CD1c-positive myeloid dendritic cell (primary cell): ENCODE data around the gene HMGN3.
"Not testable (repeated sequence)": the region's sequence is repeated elsewhere in the genome, so short reads cannot be mapped to it uniquely, and the experiment has no call there.

Source experiments
- DNase-seq: peaks from one replicate; pipeline ENCODE4 v3.0.0-alpha.2; 2016; ENCODE audit errors: extremely low spot score

HMGN3 gene

DNA sequence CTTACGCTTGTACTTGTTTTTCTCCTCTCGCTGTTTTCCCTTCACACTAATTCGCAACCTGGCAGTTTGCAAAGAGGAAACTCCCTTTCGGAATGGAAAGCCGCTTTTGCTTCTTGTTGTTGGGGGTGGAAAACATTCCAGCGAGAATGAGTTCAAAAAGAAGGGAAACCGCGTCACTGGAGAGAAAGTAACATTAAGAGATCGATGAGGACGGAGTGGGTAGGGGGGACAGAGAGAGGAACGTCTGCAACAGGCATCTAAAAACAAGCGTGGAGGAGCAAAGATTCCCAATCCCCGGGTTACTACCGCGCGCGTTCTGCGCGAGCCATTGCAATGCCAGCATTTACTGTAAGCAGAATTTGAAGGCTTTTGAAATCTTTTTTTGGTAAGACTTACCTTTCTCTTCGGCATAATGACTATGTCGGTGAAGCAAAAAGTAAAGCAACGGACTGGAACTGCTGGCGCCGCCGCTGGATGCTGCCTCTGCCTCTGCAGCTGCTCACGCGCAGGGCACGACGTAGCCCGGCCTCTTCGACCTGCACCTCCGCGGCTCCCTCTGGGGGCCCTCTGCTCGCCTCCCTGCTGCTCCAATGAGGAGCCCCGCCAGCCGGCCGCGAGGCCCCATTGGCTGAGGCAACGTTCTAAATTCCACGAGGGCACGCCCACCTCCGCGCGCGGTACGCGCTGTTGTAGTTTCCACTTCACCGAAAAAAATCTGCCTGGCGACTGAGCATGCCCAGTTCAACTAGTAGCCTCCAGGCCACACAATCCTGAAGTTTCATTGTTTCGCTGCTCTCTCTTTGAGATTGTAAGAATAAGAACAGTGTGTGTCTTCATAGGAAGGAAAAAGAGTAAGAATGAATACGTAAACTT is at the start of gene HMGN3:
HMGN3 (minus strand) TSS at position 533 of the 873 bp plus-strand sequence.
- DNase-seq, result peak; percentile 96

DNA sequence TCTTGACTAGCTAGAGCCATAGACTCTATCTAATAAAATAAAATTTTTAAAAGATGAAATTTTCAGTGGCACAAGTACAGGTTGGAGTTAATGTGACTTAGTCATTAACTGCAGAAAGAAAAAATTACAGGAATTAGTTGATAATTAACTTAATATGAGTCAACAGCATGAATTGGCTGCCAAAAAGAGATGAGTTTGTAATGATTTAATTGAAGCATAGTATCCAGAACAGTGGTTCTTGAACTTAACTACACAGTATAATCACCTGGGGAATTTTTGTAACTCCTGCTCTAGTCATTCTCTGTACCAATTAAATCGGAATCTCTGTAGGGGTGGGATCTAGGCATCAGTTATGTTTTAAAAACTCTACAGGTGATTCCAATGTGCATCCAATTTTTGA is 46.3 kb upstream of the HMGN3 start:
- no peak for DNase-seq

DNA sequence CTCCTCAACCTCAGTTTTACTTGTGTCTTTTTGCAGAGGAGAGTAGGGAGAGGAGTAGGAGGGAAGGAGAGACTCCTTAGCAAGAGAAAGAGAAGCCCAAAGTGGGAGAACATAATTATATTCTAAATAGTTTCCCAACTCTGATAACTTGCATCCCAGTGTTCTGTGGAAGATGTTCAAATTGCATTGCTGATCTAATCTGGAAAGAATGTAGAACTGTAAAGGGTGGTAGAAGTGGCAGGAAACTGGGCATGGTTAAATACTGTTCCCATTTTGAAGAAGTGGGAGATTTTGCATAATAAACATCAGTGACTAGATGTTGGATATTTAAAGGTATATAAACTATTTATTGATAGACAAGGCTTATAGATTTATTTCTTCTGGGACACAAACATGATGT is 42.6 kb upstream of the HMGN3 start:
- no peak for DNase-seq

DNA sequence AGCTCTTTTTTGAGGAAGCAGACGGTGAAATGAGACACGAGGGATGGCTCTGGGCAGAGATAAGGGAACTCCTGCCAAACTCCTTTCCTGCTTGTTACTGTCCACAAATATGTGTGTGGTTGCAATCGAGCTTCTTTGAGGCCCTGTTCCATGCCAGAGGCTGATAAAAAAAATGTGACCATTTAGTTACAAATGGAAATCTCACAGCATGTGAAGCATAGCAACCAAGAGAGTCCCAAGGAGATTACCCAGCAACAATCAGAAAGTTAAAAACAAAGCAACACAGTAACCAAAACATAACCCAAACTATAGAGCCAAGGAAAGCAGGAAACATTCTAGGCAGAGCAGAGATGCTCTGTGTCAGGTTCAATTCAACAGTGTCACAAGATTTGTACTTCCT is 35.4 kb upstream of the HMGN3 start:
- DNase-seq, result no peak

DNA sequence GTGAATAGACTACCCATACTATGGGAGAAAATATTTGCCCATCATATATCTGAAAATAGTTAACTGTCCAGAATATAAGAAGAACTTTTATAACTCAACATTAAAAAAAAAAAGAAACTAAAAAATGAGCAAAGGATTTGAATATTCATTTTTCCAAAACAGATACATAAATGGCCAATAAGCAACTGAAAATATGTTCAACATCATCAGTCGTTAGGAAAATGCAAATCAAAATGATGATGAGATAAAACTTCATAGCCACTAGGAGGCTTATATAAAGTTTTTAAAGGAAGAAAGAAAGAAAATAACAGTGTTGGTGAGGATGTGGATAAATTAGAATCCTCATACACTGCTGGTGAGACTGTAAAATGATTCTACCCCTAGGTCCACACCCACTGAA is 32.6 kb upstream of the HMGN3 start:
- no peak for DNase-seq

DNA sequence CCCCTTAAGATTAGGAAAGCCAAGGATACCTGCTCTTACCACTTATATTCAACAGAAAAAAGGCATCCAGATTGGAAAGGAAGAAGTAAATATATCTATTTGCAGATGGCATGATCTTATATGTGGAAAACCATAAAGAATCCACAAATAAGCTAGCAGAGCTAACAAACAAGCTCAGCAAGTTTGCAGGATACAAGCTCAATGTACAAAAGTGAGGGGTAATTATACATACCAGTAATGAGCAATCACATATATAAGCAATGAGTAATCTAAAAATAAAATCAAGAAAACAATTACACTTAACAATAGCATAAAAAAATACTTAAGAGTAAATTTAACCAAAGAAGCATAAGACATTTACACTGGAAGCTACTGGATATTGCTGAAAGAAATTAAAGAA is 31.6 kb upstream of the HMGN3 start:
- DNase-seq, result no peak

DNA sequence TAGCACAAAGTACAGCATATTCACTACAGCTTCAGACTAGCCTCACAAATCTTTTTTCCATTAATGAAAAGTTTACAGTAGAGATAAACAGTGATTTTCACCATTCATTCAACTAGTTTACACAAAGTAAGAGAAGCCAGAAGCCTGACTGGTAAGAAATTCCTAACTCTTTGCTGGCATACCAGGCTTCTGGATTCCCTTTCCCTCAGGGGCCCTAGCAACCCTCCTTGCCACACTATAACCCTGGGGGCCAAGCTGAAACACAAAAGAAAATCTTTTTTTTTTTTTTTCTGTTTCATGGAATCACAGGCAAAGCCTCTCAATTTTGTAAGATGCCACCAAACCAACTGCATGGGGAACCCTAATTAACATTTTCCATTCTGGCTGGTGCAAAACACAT is 28.9 kb upstream of the HMGN3 start:
- no peak for DNase-seq

DNA sequence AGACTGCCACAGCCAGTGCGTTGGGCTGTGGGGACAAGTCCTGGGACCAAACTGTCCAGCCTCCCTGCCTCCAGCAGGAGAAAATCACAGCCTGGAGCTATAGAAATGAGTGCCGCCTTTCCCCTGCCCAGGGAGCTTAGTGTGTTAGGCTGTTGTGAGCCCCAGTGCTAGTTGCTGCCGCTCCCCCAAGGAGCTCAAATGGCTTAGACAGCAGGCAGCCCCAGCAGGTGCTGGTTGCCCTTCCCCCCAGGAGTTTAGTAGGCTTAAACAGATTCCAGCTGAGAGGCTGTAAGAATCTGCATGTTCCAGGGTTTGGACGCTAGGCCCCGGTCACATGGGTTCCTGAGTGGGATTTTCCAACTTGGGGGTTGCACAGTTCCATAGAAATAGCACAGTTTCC is 27.2 kb upstream of the HMGN3 start:
- DNase-seq, result no peak

DNA sequence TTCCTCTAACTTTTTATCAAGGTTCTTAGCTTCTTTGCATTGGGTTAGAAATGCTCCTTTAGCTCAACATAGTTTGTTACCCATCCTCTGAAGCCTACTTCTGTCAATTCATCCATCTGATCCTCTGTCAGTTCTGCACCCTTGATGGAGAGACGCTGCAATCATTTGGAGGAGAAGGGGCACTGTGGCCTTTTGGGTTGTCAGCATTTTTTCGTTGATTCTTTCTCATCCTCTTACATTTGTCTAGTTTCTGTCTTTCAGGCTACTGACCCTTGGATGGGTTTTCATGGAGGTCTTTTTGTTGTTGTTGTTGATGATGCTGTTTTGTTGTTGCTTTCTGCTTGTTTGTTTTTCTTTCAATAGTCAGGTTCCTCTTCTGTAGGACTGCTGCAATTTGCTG is 26.3 kb upstream of the HMGN3 start:
- no peak for DNase-seq

DNA sequence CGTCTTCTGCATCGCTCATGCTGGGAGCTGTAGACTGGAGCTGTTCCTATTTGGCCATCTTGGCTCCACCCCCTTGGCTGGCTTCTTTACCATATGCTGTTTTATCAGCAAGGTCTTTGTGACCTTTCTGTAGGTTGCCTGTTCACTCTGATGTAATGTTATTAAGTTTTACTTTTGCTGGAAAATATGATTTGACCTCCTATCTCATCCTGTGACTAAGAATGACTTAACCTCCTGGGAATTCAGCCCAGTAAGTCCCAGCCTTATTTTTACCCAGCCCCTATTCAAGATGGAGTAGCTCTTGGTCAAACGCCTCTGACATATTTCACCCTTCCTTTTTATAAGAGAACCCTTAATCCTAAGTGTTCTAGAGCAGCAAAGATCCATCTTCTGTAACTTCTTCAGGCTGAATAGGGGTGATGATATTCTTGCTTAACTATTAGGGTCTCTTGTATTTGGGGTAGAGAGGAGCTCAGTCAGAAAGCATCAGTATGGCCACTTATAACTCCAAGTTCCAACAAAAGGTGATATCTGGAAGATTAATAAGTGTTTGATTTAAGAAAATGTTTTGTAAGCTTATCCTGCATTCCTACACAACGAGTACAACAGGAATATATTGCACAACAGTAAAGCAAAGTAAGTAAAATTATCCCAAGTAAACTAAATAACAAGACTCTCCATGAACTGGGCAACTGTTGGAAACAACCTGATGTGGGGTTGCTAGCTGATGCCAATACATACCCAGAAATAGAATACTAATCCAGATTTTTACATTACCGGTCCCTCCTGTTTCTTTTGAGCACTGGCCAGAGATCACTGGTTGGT is 23.1 kb upstream of the HMGN3 start:
- no peak for DNase-seq

DNA sequence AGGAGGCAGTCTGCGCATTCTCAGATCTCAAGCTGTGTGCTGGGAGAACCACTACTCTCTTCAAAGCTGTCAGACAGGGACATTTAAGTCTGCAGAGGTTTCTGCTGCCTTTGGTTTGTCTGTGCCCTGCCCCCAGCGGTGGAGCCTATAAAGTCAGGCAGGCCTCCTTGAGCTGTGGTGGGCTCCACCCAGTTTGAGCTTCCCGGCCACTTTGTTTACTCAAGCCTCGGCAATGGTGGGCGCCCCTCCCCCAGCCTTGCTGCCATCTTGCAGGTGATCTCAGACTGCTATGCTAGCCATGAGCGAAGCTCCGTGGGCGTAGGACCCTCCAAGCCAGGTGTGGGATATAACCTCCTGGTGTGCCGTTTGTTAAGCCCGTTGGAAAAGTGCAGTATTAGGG is 22.3 kb upstream of the HMGN3 start:
- not testable (repeated sequence) for DNase-seq

DNA sequence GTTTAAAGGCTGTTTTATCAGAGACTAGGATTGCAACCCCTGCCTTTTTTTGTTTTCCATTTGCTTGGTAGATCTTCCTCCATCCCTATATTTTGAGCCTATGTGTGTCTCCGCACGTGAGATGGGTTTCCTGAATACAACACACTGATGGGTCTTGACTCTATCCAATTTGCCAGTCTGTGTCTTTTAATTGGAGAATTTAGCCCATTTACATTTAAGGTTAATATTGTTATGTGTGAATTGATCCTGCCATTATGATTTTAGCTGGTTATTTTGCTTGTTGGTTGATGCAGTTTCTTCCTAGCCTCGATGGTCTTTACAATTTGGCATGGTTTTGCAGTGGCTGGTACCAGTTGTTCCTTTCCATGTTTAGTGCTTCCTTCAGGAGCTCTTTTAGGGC is 20.6 kb upstream of the HMGN3 start:
- not testable (repeated sequence) for DNase-seq

DNA sequence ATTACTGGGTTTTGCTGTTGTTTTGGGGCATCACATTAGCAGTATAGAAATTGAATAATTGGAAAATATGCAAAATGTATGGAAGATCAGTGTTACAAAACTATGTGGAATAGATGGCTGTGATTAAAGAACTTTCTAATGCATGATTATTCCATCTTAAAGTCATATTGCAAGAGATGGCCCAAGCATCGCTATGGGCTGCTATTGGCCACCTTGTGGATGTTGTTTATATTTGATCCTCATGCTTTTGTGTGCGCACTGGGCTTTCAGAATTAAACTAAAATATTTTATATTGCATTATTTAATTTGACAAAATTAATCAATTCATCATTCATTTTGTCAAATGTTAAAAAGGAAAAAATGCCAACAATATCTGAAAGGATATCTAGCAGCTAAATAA is 16.1 kb upstream of the HMGN3 start:
- DNase-seq, result no peak

DNA sequence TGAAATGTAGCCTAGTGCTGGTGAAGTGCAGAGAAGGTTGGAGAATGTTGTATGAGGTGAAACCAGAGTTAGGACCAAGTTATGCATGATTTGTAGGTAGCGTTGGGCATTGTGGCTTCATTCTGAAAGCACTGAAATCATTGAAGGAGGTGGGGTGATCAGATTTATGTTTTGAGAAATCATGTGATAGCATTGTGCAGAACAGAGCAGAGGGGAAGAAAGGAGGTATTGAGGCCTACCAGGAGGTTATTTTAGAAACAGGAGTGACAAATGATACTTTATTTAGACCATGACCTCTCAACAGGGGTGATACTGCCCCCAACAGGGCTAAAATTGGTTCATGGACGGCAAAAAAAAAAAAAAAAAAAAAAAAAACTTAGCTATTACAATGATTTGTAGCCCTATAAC is 15.6 kb upstream of the HMGN3 start:
- DNase-seq, result no peak

DNA sequence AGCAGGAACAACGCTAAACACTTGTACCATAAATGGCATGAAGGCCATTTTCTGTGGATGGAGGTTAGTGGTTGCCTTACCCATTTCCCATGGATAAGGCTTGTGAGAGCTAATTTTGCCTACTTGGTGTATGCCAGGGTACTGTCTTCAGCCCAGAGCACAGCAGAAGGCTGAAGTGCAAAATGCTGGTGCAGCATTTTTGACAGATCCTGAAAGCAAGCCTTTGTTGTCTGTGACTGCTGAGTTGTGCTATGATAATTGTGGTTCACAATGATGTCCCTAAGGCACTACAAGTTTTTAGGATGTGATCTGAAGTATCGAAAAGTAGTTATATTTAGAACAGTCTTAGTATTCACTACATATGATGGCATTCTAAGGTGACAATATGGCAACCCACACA is 14.7 kb upstream of the HMGN3 start:
- DNase-seq, result no peak

DNA sequence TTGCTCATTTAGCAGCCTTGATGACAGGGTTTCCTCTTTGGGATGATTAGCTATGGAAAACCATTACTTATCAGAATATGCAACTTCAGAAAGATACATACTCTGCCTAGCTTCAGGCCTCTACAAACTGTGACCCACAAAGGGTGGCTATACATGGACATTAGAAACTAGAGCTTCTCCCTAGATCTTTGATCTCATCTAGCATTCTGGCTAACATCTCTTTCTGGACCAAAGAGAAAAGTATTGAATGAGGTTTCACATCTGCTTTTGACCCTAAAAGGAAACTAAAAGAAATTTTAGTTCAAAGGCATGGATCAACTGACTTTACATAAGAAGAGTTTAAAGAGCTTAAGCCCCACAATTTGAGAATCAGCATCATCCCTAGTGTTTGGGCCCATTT is 12.4 kb upstream of the HMGN3 start:
- no peak for DNase-seq

DNA sequence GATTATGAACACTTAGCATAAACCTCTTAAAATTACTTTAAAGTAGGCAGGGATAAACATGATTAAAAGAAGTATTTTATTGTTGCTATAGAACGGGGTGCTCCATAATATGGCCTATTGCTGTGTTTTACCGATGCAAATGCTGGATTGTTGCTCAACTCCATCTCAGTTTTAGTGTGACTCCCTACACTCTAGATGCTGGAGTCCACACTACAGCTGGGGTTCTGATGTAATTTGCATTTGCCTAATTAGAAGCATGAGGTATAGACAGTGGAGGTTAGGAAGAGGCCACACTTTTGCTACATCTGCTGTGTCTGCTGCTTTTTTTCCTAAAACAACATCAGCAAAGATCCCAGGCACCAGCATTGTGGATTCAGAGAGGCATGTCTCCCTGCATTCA is 6.7 kb upstream of the HMGN3 start:
- DNase-seq, result no peak

DNA sequence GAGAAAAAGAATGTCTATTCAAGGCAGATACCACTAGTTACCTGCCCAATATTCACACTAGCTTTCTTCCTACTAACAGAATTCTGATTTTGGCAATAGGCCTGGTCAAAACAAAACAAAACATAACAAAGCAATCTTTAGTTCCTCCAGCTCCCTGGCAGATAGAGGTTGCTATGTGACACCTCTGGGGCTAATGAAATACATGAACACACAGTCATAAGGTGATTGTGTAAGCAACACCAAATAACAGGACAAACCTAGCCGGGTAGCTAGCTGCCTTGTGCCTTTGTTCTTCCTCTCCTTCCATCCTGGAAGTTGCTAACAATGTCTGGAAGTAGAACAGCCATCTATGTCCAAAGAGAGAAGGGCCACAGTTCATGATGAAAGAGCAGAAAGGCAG is 6.0 kb upstream of the HMGN3 start:
- peak; percentile 23 for DNase-seq

DNA sequence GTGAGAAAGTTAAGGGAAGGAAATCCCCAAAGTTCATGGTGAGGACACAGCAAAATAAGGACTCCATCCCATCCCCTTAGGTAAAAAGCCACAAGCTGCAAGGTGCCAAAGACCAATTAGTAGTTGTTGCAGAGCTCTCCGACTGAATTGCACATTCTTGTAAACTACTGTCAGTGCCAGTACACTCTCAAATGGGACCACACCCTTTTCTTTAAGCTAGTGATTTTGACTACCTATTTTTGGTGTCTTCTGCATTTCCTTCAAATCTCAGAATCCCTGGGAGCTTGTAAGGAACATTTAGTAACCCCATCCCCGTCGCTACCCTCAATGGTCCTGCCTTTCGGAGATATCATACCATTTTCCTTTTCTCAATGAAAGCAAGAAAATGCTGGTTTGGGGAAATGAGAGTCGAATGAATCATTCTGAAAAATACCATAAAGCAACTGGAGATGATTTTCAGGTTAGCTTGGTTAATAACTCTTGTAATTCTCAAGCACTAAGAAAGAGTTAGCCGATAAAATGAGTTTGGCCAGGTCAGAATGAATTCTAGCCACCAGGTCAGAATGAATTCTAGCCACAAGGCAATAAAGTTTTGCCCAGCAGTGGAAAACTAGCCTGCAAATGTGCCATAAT is 5.2 kb upstream of the HMGN3 start:
- DNase-seq, result peak; percentile 4

DNA sequence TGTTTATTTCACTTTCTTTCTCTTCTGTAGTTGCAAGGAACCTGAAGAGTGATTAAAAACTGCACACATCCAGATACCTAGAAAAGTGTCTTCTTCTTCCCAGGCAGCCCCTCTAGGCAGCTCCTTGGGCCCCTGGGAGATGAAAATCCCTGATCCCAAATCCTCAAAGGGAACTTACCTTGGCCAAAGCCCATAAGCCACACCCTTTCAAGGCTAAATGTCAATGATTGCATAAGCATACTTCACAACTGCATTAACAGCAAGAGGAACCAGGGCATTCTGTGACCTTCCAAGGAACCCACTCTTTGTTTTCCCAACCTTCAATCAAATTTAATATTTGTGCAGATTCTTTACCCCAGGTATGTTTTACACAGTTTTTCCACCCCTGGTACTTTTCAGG is 4.4 kb upstream of the HMGN3 start:
- DNase-seq, result peak; percentile 28

DNA sequence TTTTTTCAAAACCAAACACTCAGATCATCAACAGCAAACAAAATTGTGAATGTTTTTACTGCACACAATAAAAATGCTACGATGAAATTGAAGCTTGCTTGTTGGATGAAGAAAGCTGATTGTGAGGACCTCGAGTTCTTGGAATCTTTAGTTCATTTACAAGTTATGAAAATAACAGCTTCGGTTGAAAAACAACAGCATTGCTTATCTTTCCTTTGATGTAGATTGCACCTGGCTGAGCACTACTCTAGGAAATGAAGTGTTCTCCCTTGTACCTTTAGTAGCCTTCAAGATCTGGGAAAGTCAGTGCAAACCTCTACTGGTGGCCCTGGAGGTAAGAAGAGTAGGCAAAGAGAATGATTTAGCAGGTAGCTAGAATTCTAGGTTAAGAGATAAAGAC is 2.2 kb upstream of the HMGN3 start:
- DNase-seq, result no peak

DNA sequence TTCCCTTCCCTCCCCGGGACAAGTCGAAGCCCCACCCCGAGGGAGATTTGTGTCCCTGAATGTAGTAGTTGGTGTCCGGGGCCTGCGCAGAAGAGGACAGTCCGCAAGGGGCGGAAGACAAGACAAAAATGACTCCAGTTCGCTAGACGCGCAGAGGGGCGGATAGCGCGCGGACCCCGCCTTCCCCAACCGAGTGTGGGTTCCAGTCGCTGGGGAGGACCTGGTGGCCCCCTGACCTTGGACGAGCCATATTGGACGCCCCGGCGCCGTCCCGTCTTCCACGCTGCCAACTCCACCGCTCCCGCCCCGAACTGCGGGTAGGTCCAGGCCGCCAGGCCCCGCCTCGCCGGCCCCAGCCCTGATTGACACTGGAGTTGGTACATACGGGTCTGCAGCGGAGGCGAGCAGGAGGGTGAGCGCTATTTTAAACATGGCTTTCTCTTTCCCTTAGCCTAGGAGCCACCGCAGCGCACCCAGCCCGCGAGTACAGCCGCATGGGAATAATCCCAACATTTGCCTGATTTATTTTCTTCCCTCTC is 802 bp downstream of the HMGN3 start:
- DNase-seq, result peak; percentile 86
